NCI-H510A (cell line): ENCODE results near the gene DIRAS3.
"Not testable (repeated sequence)": the region's sequence is repeated elsewhere in the genome, so short reads cannot be mapped to it uniquely, and the experiment has no call there.

Experiments used
- DNase-seq: peaks from one replicate; lab custom pipeline; 2025; lab: John Stamatoyannopoulos, UW

The DIRAS3 gene, protein sequence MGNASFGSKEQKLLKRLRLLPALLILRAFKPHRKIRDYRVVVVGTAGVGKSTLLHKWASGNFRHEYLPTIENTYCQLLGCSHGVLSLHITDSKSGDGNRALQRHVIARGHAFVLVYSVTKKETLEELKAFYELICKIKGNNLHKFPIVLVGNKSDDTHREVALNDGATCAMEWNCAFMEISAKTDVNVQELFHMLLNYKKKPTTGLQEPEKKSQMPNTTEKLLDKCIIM

DNA sequence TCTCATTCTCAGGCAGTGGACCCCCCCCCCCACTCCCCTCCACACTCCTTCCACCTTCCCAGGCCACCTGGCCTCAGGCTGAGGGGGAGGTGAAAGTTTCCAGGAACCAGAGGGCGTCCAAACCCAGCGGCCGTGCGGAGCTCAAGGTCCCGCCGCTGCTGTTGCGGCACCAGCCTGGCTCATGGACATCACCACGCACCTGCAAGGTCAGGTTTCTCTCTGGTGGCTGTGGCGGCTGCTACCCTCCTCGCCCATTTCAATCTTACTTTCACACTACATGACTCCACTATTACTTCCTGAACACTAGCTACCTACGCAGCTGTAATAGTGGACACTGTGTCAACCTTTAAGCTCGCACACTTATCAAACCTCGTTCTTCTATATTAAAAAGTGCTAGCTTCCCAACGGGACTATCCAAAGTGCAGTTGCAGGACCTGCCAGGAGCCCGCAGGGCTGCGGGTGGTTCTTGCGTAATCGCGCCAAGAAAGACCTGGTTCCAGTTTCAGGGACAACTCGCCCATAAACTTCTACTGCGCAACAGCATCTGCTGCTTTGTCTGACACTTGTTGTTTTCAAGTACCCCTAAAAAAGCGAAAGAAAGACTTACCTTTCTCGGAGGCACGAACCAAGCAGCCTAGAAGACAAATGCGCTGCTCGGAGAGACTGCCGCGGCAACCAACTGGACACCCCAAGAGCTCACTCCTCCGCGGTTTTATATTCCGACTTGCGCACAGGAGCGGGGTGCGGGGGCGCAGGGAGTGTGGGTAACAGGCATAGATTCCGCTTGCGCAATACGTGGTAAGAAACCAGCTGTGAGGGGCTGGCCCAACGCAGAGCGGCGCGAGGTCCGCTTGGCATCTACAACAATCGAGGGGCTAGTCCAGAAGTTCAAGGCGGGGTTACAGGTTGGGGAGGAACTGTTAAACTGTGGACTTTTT lies at the start of gene DIRAS3:
Gene DIRAS3 (minus strand): TSS at position 687 of the 938 bp plus-strand sequence. CDS start 3,330 bp downstream, outside the sequence.
- no peak for DNase-seq

DNA sequence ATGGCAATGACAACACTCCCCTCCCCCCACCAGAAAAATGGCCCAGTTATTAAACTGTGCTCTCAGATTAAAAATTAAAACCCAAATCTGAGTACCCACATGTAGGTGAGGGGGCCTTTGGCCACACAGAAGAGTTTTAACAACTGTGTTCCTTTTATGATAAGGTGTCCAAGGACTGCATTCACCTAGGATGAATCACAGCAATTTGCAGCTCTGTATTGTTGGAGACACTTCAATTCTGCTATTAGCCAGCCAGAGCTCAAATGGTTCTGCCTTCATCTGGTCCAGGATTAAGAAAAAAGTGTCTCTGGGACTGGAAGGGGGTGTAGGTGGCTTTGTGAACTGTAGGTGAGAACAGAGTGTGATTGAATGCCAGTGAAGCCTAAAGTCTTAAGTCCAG lies 43.3 kb upstream of the DIRAS3 start:
- no peak for DNase-seq

DNA sequence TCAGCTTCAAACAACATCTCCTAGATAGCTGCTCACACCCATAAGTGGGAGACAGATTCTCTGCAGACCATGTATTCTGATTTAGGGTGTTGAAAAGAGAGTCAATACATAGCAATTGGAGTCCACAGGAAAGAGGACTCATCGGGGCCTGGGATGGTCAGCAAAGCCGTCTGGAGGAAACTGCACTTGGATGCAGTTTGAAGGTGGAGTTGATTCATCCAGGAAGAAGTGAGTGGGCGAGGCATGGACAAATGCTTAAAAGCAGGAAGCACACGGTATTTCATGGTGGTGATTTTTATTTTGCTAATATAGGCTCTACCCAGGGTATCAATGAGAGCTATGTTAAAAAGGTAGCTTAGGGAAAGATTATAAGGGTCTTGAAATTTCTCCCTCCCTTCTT lies 36.8 kb upstream of the DIRAS3 start:
- no peak for DNase-seq

DNA sequence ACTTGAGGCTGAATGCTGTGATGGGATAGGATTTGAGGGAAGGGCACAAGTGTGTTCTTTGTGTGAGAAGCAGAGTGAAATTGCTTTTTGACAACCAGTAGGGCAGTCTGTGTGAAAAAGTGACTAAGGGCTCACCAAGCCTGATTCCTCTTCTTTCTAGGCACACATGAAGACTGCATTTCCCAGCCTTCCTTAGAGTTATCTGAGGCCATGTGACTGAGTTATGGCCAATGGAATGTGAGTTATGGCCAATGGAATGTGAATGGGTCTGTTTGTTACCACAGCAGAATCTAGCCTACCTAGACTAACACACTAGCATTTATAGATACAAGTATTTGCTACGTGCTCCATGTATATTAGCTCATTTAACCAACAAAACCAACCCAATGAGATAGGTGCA lies 35.3 kb upstream of the DIRAS3 start:
- no peak for DNase-seq

GRCh38 chr1:68083686-68084085 lies 33.3 kb upstream of the DIRAS3 start:
- DNase-seq, result no peak

GRCh38 chr1:68081775-68082283 lies 31.4 kb upstream of the DIRAS3 start:
- DNase-seq, result no peak

GRCh38 chr1:68078647-68079046 lies 28.2 kb upstream of the DIRAS3 start:
- DNase-seq, result no peak

- no peak for DNase-seq
Measured at GRCh38 chr1:68074472-68074871, 24.0 kb upstream of the DIRAS3 start.

- DNase-seq, result no peak
Measured at GRCh38 chr1:68065766-68066165, 15.3 kb upstream of the DIRAS3 start.

DNA sequence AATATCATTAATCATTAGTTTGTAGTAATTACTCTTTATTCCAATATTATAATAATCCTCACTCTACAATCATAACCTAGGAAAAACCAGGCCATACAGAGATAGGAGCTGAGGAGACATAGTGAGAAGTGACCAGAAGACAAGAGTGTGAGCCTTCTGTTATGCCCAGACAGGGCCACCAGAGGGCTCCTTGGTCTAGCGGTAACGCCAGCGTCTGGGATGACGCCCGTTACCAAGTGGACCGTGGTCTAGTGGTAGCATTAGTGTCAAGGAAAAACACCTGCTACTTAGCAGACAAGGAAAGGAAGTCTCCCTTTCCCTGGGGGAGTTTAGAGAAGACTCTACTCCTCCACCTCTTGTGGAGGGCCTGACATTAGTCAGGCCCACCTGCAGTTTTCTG lies 7.6 kb upstream of the DIRAS3 start:
- not testable (repeated sequence) for DNase-seq

GRCh38 chr1:68057564-68057963 lies 7.1 kb upstream of the DIRAS3 start:
- DNase-seq, result no peak

DNA sequence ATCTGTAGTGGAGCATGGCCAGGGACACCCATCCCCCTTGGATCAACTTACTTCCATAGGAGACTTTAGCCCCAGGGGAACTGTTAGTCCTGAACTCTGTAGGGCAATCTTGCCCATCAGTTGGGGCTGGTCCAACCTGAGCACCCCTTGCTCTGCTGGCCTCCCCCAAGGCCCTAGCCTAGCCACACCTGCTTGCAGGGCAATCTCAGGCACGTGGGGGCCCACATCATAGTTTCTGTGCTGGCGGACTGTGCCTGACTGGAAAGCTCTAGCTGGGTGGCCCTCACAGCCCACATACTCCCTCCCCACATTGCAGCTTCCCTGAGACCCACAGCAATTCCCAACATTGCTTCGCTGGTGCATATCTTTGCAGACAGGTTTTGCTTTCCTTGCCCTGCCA lies 6.6 kb upstream of the DIRAS3 start:
- no peak for DNase-seq

GRCh38 chr1:68051475-68051874 lies 1.0 kb upstream of the DIRAS3 start:
- DNase-seq, result no peak

DNA sequence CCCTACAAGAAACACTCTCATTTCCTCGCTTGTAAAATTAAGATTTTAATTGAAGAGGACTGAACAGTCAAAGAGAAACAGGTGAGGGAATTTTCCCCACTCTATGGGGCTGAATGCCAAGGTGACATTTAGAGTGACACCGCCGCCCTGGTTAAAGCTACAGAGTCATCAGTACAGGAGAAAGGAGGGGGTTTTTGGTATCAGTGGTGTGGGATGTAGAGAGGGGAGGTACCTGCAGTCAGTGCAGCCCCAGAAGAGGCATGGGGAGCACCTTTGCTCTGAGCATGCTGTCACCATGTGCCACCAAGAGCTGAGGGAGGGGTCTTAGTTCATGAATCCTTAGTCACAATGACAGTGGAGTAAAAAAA lies 2.8 kb downstream of the DIRAS3 start:
- DNase-seq, result no peak

- no peak for DNase-seq
Measured at GRCh38 chr1:68046885-68047658, 3.4 kb downstream of the DIRAS3 start.

- no peak for DNase-seq
Measured at GRCh38 chr1:68046423-68046822, 4.0 kb downstream of the DIRAS3 start.

GRCh38 chr1:68045511-68046180 lies 4.8 kb downstream of the DIRAS3 start:
- no peak for DNase-seq

DNA sequence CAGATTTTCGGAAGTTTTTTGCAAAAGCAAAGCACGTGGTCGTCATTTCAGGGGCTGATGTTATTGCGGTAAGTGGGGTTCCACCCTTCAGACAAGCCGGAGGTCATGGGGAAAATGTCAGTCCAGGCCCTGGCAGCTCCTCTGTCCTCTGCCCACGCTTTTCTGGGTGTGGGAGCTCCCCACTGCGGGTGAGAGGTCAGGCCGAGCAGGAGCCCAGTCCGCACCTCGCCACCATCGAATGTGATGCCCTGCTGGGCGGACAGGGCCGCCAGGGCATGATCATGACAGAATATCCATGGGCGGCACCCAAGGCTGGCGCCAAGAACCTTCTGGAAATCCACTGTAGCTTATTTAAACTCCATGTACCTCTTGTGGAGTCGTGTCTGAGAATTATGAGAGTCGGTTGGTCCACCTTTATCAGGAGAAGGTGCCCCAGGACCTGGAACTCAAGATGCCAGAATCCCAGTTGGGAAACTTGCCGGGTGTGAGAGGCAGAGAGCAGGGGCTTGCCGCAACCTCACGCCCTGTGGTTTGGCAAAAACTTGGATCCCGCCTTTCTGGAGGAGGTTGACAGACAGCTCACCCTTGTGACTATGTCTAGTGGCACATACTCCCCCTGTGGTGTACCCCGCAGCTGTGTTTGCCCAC lies 6.9 kb downstream of the DIRAS3 start:
- DNase-seq, result no peak

DNA sequence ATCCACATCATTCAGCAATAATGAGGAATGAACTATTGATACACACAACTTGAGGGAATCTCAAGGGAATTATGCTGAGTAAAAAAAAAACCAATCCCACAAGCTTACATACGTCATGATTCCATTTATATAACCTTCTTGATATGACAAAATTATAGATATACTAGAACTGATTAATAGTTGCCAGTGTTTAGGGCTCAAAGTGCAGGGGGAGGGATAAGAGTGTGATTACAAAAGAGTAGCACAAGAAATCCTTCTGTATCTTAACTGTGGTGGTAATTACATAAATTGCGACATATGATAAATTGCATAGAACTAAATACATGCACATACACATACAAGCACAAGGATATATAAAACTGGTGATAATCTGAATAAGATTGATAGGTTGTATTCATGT lies 13.5 kb downstream of the DIRAS3 start:
- no peak for DNase-seq

DNA sequence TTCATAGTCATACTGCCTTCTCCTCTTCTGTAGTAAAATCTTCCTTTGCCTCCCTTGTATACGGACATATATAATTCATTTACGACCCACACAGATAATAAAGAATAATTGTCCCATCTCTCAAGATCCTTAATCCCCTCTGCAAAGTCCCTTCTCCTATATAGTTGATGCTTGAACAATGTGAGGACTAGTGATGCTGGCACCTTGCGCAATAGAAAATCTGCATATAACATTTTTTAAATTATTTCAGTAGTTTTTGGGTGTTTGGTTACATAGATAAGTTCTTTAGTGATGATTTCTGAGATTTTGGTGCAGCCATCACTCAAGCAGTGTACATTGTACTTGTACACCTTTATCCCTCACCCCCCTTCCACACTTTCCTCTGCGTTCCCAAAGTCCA lies 21.0 kb downstream of the DIRAS3 start:
- no peak for DNase-seq

GRCh38 chr1:68028566-68028965 lies 21.9 kb downstream of the DIRAS3 start:
- no peak for DNase-seq
